B cell (primary cell): ENCODE measurements around the gene TMEM42. TPM values are rescaled to one million over a fixed set of nuclear protein-coding genes. Genes with fewer than 3 reads are reported as not detected.

ENCODE experiments used
- ATAC-seq: fragments of 200-7000 bp; cut with Tn5 transposase; one replicate; pipeline ENCODE4 v1.10.0; 2021; ENCODE audit warnings: low read depth, mild to moderate bottlenecking, moderate number of reproducible peaks, moderate library complexity
- CTCF ChIA-PET: fragments of 350-600 bp; sonication (Branson Sonifier 250); formaldehyde crosslinking; loops from one replicate; lab custom pipeline; 2021; ENCODE audit warnings: antibody characterized with exemption, inconsistent platforms; lab: Charles Lee
- POLR2A ChIA-PET: fragments of 350-600 bp; sonication (Branson Sonifier 250); formaldehyde crosslinking; loops from one replicate; lab custom pipeline; 2021; ENCODE audit warnings: antibody characterized with exemption; lab: Charles Lee
- DNase-seq: peaks from one replicate; pipeline ENCODE4 v3.0.0; 2013
- H2AFZ ChIP-seq: 2 replicates; pipeline ENCODE4 v1.6.1; 2012; ENCODE audit warnings: mild to moderate bottlenecking, low read depth, low read length; ENCODE audit not compliant: insufficient read depth, poor library complexity, severe bottlenecking
- H3K27ac ChIP-seq, 2 donors: 1 replicate in 1 of 2; 2 replicates in 1 of 2; pipeline ENCODE4 v1.5.1; 2012 to 2013; ENCODE audit warnings: low read length in 2 of 2, mild to moderate bottlenecking in 2 of 2, moderate library complexity in 1 of 2
- H3K27me3 ChIP-seq, 4 experiments: fragments of 200-600 bp in 1 of 4; sonication (generic) in 1 of 4; replicated peaks in 1 of 4; 1 replicate in 2 of 4; 2 replicates in 2 of 4; pipeline versions ENCODE4 v1.6.1 to v1.7.0; 2013 to 2016; ENCODE audit warnings: low read length in 3 of 4, mild to moderate bottlenecking in 2 of 4, mixed read lengths in 1 of 4, moderate library complexity in 1 of 4; ENCODE audit not compliant: insufficient read depth in 4 of 4, control insufficient read depth in 3 of 4; ENCODE audit errors: control extremely low read depth in 1 of 4
- H3K36me3 ChIP-seq, 2 experiments: replicated peaks in 1 of 2; 1 replicate in 1 of 2; 2 replicates in 1 of 2; pipeline versions ENCODE4 v1.6.1 to v1.7.1; 2013; ENCODE audit warnings: low read length in 1 of 2; ENCODE audit not compliant: insufficient read depth in 2 of 2, control insufficient read depth in 1 of 2; ENCODE audit errors: control extremely low read depth in 1 of 2, extremely low read depth in 1 of 2
- H3K4me1 ChIP-seq, 2 donors: fragments of 200-600 bp in 1 of 2; sonication (generic) in 1 of 2; 1 replicate in 1 of 2; 2 replicates in 1 of 2; pipeline versions ENCODE4 v1.5.1 to v1.6.1; 2013 to 2017; ENCODE audit warnings: low read length in 2 of 2; ENCODE audit not compliant: control insufficient read depth in 2 of 2, insufficient read depth in 2 of 2
- H3K4me2 ChIP-seq: replicated peaks from 2 replicates; pipeline ENCODE3; 2012; ENCODE audit warnings: mild to moderate bottlenecking, low read depth, low read length; ENCODE audit not compliant: poor library complexity, severe bottlenecking
- H3K4me3 ChIP-seq, 5 experiments: fragments of 200-600 bp in 1 of 5; sonication (generic) in 1 of 5; 1 replicate in 3 of 5; 2 replicates in 2 of 5; pipeline versions ENCODE4 v1.5.1 to v1.7.0; 2011 to 2016; ENCODE audit warnings: low read length in 4 of 5, mild to moderate bottlenecking in 4 of 5, low read depth in 2 of 5, control low read depth in 1 of 5, moderate library complexity in 1 of 5; ENCODE audit not compliant: insufficient read depth in 1 of 5; ENCODE audit errors: control extremely low read depth in 1 of 5, extremely low read depth in 1 of 5
- H3K79me2 ChIP-seq: fragments of 200-600 bp; sonication (generic); one replicate; pipeline ENCODE4 v1.6.0; 2016; ENCODE audit warnings: low read length; ENCODE audit not compliant: control insufficient read depth, insufficient read depth
- H3K9ac ChIP-seq: fragments of 200-600 bp; sonication (generic); 2 replicates; pipeline ENCODE4 v1.6.1; 2017; ENCODE audit warnings: mild to moderate bottlenecking, low read length, moderate library complexity
- H3K9me3 ChIP-seq, 3 donors: one replicate each; pipeline versions ENCODE4 v1.6.1 to v1.7.1; 2013; ENCODE audit warnings: low read length in 2 of 3; ENCODE audit not compliant: control insufficient read depth in 2 of 3, insufficient read depth in 1 of 3; ENCODE audit errors: control extremely low read depth in 1 of 3
- H4K20me1 ChIP-seq: 2 replicates; pipeline ENCODE4 v1.6.0; 2012; ENCODE audit warnings: mild to moderate bottlenecking, low read length; ENCODE audit not compliant: insufficient read depth, control insufficient read depth, poor library complexity, severe bottlenecking
- H3K27ac Mint-ChIP-seq: one replicate; pipeline ENCODE4 v1.8.0; 2021; ENCODE audit warnings: mixed read lengths
- H3K27me3 Mint-ChIP-seq: one replicate; pipeline ENCODE4 v1.8.0; 2021; ENCODE audit warnings: mixed read lengths
- H3K4me1 Mint-ChIP-seq: one replicate; pipeline ENCODE4 v1.8.0; 2021; ENCODE audit warnings: mixed read lengths
- H3K4me3 Mint-ChIP-seq: one replicate; pipeline ENCODE4 v1.8.0; 2021; ENCODE audit warnings: mixed read lengths
- H3K9me3 Mint-ChIP-seq: one replicate; pipeline ENCODE4 v1.8.0; 2022; ENCODE audit warnings: mixed read lengths; ENCODE audit not compliant: insufficient read depth
- EZH2 ChIP-seq: IDR thresholded peaks from 2 replicates; pipeline ENCODE4 v1.6.1; 2012; ENCODE audit warnings: borderline replicate concordance, low read depth, mild to moderate bottlenecking, moderate library complexity, low read length; ENCODE audit not compliant: insufficient read depth, poor library complexity, severe bottlenecking
- whole genome bisulfite sequencing: methylation state at CpG from one replicate; pipeline ENCODE4 v1.1.5; 2013; ENCODE audit warnings: missing lambda C conversion rate; ENCODE audit not compliant: insufficient coverage; 5-methylcytosine and 5-hydroxymethylcytosine counted together
- intact Hi-C: fragments of 100-400 bp; cut with micrococcal nuclease; formaldehyde crosslinking; loops from one replicate; pipeline ENCODE4 v1.10.0; 2022
- polyA plus RNA-seq: library from polyadenylated mRNA; depleted of rRNA; stranded (reverse); fragments of >200 nt; gene quantifications from 2 replicates; pipeline ENCODE4 v1.2.3, GENCODE V29; 2012
- total RNA-seq, 2 donors: library from RNA; stranded (reverse); fragments of 120-200 nt in 1 of 2; gene quantifications; 1 replicate in 1 of 2; 2 replicates in 1 of 2; pipeline versions ENCODE4 v1.2.3 to v1.2.4, GENCODE V29; 2013 to 2022
- TF ChIP-seq, protein P1 (sequence below): fragments of 200-600 bp; IDR thresholded peaks from one replicate; pipeline ENCODE4 v1.8.0; 2022; ENCODE audit warnings: antibody characterized with exemption, mild to moderate bottlenecking

Gene TMEM42
- total and polyA plus RNA-seq, 2 donors (not counting 1 experiment from before 2014, with no cell fraction given), result 22.6 to 32.4 TPM

DNA sequence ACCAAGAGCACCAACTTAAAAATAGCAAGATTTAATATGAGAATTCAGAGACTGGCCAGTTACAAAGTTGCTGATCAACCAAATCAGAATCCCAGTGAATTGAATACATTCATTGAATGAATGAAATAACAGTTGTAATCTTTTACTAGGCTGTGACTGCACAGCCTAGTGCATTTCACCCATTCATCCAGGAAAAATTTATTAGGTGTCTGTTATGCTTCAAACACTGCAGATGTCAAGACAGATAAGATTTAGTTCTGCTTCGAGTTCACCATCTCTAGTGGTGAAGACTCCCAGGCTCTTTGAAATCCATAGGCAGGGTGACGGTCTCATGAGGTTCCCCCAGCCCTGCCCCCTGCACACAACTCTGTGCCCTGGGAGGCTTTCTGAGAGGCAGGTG, 41.6 kb downstream of the TMEM42 start:
- Histone ChIP-seq H4K20me1 (no peaks in the 10 kb centered on the region), H3K36me3 (no peaks in the 10 kb centered on the region), H3K4me1 (no peaks in the 10 kb centered on the region), H3K9me3 (peaks cover 0 to 10% (median 0%) of the 10 kb centered on the region in 3 donors), H3K79me2 (no peaks in the 10 kb centered on the region), H3K4me3 (no peak overlapping the region), H3K27ac (no peak overlapping the region), H3K4me2 (no peak overlapping the region), H2AFZ (no peak overlapping the region), H3K9ac (no peak overlapping the region), H3K27me3 (peaks cover 0 to 14% (median 3%) of the 10 kb centered on the region in 4 experiments)
- Mint-ChIP-seq H3K9me3 (no peaks in the 10 kb centered on the region), H3K4me3 (no peak overlapping the region), H3K27ac (no peak overlapping the region), H3K4me1 (no peaks in the 10 kb centered on the region), H3K27me3 (peaks cover 24% of the 10 kb centered on the region)
- ChIA-PET CTCF (no interaction called here), POLR2A (no interaction called here)
- TF ChIP-seq, protein P1, sequence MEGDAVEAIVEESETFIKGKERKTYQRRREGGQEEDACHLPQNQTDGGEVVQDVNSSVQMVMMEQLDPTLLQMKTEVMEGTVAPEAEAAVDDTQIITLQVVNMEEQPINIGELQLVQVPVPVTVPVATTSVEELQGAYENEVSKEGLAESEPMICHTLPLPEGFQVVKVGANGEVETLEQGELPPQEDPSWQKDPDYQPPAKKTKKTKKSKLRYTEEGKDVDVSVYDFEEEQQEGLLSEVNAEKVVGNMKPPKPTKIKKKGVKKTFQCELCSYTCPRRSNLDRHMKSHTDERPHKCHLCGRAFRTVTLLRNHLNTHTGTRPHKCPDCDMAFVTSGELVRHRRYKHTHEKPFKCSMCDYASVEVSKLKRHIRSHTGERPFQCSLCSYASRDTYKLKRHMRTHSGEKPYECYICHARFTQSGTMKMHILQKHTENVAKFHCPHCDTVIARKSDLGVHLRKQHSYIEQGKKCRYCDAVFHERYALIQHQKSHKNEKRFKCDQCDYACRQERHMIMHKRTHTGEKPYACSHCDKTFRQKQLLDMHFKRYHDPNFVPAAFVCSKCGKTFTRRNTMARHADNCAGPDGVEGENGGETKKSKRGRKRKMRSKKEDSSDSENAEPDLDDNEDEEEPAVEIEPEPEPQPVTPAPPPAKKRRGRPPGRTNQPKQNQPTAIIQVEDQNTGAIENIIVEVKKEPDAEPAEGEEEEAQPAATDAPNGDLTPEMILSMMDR, result no peak
- TF ChIP-seq EZH2, result no peak
- DNase-seq (no peak), ATAC-seq (no peak)
- WGBS, result 27% methylated on average over 2 of the region's 2 CpGs
- intact Hi-C loops, result no loop called here

DNA sequence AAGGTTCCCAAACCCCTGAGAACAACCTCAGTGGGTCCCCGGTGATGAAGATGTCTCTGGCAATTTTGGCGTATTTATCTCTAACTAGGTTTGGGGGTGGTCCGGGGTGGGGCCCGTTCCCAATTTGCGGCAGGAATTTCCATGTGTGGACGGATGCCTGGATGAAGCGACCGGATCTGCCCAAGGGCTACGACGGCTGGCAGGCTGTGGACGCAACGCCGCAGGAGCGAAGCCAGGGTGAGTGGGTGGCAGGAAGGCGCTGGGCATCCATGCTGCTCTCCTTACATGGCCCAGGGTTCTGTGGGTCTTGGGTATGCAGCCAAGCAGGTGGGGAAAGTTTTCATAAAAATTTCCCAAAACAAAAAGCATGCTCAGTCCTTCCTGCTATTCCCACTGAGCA, 42.0 kb downstream of the TMEM42 start:
- Mint-ChIP-seq H3K9me3 (no peaks in the 10 kb centered on the region), H3K27ac (no peak overlapping the region), H3K4me1 (no peaks in the 10 kb centered on the region), H3K4me3 (no peak overlapping the region), H3K27me3 (peaks cover 24% of the 10 kb centered on the region)
- no peak for TF ChIP-seq EZH2
- TF ChIP-seq, protein P1, result no peak
- no peak for ATAC-seq
- peaks cover 0 to 10% (median 0%) of the 10 kb centered on the region in 3 donors for H3K9me3 ChIP-seq
- H3K36me3 ChIP-seq, result no peaks in the 10 kb centered on the region
- peaks cover 0 to 12% (median 2%) of the 10 kb centered on the region in 4 experiments for H3K27me3 ChIP-seq
- H3K4me3 ChIP-seq, result no peak overlapping the region
- 98% methylated on average over 15 of the region's 15 CpGs for WGBS
- no peak for DNase-seq
- CTCF ChIA-PET, result no interaction called here
- no peaks in the 10 kb centered on the region for H3K79me2 ChIP-seq
- no peak overlapping the region for H3K27ac ChIP-seq
- H3K4me1 ChIP-seq, result no peaks in the 10 kb centered on the region
- no peaks in the 10 kb centered on the region for H4K20me1 ChIP-seq
- POLR2A ChIA-PET, result no interaction called here
- no peak overlapping the region for H3K4me2 ChIP-seq
- intact Hi-C loops, result no loop called here
- no peak overlapping the region for H3K9ac ChIP-seq
- no peak overlapping the region for H2AFZ ChIP-seq
